ENCODE results near the gene SERPINH1. TPM values are rescaled to one million over a fixed set of nuclear protein-coding genes. Genes with fewer than 3 reads are reported as not detected.

The SERPINH1 gene
- total RNA-seq, 1 experiment from 2014 or later = 117 TPM

DNA sequence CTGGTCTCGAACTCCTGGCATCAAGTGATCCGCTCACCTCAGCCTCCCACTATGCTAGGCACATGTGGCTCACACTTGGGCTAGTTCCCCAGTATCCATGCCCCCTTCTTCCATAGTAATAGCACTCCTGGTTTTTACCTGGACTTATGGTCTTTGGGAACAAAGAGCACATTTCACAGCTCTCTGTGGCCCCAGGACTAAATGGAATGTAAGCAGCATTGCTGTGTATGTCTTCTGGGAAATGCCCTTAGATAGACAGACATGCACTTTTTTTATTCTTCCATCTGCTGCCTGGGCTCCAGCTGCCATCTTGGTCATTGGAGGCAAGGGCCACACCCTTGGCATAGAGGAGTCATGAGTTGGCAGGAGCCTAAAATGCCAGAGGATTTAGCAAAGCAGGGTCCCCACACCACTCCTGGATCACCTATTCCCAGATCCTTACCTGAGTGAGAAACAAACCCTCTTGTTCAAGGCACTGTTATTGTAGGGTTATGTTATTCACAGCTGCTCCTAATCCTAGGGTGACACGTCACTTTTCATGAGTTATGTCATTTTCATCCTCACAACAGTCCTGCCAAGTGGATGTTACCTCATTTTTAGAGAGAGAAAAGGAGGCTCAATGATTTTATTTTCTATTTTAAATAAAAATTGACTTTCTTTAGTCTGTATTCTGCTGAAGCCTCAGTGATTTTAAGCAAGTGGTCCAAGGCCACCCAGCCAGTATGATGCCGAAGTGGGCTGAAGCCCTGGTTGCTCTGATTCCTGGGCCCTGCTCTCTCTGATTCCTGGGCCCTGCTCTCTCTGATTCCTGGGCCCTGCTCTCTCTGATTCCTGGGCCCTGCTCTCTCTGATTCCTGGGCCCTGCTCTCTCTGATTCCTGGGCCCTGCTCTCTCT, 20.6 kb upstream of the SERPINH1 start:
- Histone ChIP-seq H4K20me1 (ENCODE audit: low read length) (no peaks in the 10 kb centered on the region), H3K9me2 (replicated peaks; ENCODE audit: low read length) (no peaks in the 10 kb centered on the region), H3F3A (ENCODE audit: low read length, unreplicated experiment) (no peaks in the 10 kb centered on the region), H3K27ac (ENCODE audit: low read length) (no peak overlapping the region), H3K4me2 (ENCODE audit: low read length) (no peak overlapping the region), H3K27me3 (ENCODE audit: low read length) (no peaks in the 10 kb centered on the region), H2AFZ (ENCODE audit: low read length) (no peak overlapping the region), H3K4me1 (ENCODE audit: insufficient read depth, low read length) (peaks cover 16% of the 10 kb centered on the region), H3K9ac (ENCODE audit: low read length) (no peak overlapping the region), H3K4me3 (ENCODE audit: low read length) (no peak overlapping the region), H3K9me3 (ENCODE audit: low read length) (no peaks in the 10 kb centered on the region), H3K36me3 (ENCODE audit: low read depth, low read length) (no peaks in the 10 kb centered on the region), H3K79me2 (ENCODE audit: low read length) (no peaks in the 10 kb centered on the region)
- ChIA-PET CTCF (no interaction called here), POLR2A (ENCODE audit: unreplicated experiment) (no interaction called here)
- BruUV-seq (replicated peaks) = no TSS peak
- intact Hi-C loops (cut with micrococcal nuclease) = loop anchor here (10.0 kb wide), 1 partner anchor 153 kb away; no protein-coding TSS in a partner anchor
- no peak for TF ChIP-seq EZH2 (IDR thresholded peaks at IDR 0.05; ENCODE audit: low read length, unreplicated experiment)
- TF ChIP-seq, protein P1, sequence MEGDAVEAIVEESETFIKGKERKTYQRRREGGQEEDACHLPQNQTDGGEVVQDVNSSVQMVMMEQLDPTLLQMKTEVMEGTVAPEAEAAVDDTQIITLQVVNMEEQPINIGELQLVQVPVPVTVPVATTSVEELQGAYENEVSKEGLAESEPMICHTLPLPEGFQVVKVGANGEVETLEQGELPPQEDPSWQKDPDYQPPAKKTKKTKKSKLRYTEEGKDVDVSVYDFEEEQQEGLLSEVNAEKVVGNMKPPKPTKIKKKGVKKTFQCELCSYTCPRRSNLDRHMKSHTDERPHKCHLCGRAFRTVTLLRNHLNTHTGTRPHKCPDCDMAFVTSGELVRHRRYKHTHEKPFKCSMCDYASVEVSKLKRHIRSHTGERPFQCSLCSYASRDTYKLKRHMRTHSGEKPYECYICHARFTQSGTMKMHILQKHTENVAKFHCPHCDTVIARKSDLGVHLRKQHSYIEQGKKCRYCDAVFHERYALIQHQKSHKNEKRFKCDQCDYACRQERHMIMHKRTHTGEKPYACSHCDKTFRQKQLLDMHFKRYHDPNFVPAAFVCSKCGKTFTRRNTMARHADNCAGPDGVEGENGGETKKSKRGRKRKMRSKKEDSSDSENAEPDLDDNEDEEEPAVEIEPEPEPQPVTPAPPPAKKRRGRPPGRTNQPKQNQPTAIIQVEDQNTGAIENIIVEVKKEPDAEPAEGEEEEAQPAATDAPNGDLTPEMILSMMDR (conservative IDR thresholded peaks at IDR 0.05; ENCODE audit: low read depth, low read length) = no peak
- TF ChIP-seq EZH2phosphoT487 (IDR thresholded peaks at IDR 0.05; ENCODE audit: borderline replicate concordance, low read length) = no peak
- no peak for ATAC-seq
- DNase-seq = peak; percentile 31

DNA sequence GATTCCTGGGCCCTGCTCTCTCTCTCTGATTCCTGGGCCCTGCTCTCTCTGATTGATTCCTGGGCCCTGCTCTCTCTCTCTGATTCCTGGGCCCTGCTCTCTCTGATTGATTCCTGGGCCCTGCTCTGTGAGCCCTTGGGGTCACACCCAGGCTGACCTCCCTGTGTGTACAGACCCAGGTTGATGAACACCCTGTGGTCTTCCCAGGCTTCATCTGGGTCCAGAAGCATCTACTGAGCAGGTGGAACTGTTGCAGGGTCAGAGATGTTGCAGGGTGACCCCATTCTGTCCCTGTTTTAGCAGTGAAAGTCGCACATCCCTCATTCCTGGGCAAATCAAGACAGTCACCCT, 20.0 kb upstream of the SERPINH1 start:
- no peak for ATAC-seq
- BruUV-seq (replicated peaks) = no TSS peak
- Histone ChIP-seq H3K9me2 (replicated peaks; ENCODE audit: low read length) (no peaks in the 10 kb centered on the region), H3K4me2 (ENCODE audit: low read length) (no peak overlapping the region), H3K9me3 (ENCODE audit: low read length) (no peaks in the 10 kb centered on the region), H3K27me3 (ENCODE audit: low read length) (no peaks in the 10 kb centered on the region), H2AFZ (ENCODE audit: low read length) (no peak overlapping the region), H3K4me3 (ENCODE audit: low read length) (no peak overlapping the region), H4K20me1 (ENCODE audit: low read length) (no peaks in the 10 kb centered on the region), H3K36me3 (ENCODE audit: low read depth, low read length) (no peaks in the 10 kb centered on the region), H3K27ac (ENCODE audit: low read length) (no peak overlapping the region), H3K79me2 (ENCODE audit: low read length) (no peaks in the 10 kb centered on the region), H3K9ac (ENCODE audit: low read length) (no peak overlapping the region), H3K4me1 (ENCODE audit: insufficient read depth, low read length) (peaks cover 10% of the 10 kb centered on the region), H3F3A (ENCODE audit: low read length, unreplicated experiment) (no peaks in the 10 kb centered on the region)
- intact Hi-C loops (cut with micrococcal nuclease) = loop anchor here (10.0 kb wide), 1 partner anchor 153 kb away; no protein-coding TSS in a partner anchor
- no peak for DNase-seq
- TF ChIP-seq, protein P1 (conservative IDR thresholded peaks at IDR 0.05; ENCODE audit: low read depth, low read length) = no peak
- TF ChIP-seq EZH2 (IDR thresholded peaks at IDR 0.05; ENCODE audit: low read length, unreplicated experiment) (no peak), EZH2phosphoT487 (IDR thresholded peaks at IDR 0.05; ENCODE audit: borderline replicate concordance, low read length) (no peak)
- CTCF ChIA-PET = no interaction called here
- POLR2A ChIA-PET (ENCODE audit: unreplicated experiment) = no interaction called here

DNA sequence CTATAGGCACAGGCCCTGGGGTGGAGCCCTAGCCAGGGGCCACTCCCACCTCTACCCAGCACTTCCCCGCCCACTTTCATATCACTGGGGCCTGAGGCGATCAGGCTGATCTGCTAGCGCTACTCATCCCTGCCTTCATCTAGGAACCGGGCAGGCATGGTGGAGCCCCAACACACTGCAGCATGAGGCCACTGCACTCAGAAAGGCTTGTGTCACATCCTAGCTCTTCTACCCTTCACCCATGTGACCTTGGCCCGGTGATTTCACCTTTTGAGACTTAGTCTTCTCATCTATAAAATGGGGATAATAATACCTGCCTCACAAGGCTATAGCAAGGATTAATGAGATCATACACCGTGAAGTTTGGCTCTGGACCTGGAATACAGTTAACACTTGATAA, 18.2 kb upstream of the SERPINH1 start:
- Histone ChIP-seq H3K9me2 (replicated peaks; ENCODE audit: low read length) (no peaks in the 10 kb centered on the region), H4K20me1 (ENCODE audit: low read length) (no peaks in the 10 kb centered on the region), H3F3A (ENCODE audit: low read length, unreplicated experiment) (no peaks in the 10 kb centered on the region), H3K36me3 (ENCODE audit: low read depth, low read length) (no peaks in the 10 kb centered on the region), H3K27ac (ENCODE audit: low read length) (no peak overlapping the region), H3K9me3 (ENCODE audit: low read length) (no peaks in the 10 kb centered on the region), H3K4me2 (ENCODE audit: low read length) (no peak overlapping the region), H3K4me1 (ENCODE audit: insufficient read depth, low read length) (no peaks in the 10 kb centered on the region), H3K4me3 (ENCODE audit: low read length) (no peak overlapping the region), H3K27me3 (ENCODE audit: low read length) (no peaks in the 10 kb centered on the region), H2AFZ (ENCODE audit: low read length) (no peak overlapping the region), H3K79me2 (ENCODE audit: low read length) (no peaks in the 10 kb centered on the region), H3K9ac (ENCODE audit: low read length) (no peak overlapping the region)
- intact Hi-C loops (cut with micrococcal nuclease) = loop anchor here (10.0 kb wide), 1 partner anchor 151 kb away; no protein-coding TSS in a partner anchor
- BruUV-seq (replicated peaks) = no TSS peak
- DNase-seq (no peak), ATAC-seq (no peak)
- TF ChIP-seq, protein P1 (conservative IDR thresholded peaks at IDR 0.05; ENCODE audit: low read depth, low read length) = no peak
- TF ChIP-seq EZH2phosphoT487 (IDR thresholded peaks at IDR 0.05; ENCODE audit: borderline replicate concordance, low read length) (no peak), EZH2 (IDR thresholded peaks at IDR 0.05; ENCODE audit: low read length, unreplicated experiment) (no peak)
- ChIA-PET CTCF (no interaction called here), POLR2A (ENCODE audit: unreplicated experiment) (no interaction called here)
